Mammary epithelial cell (primary cell): ENCODE measurements around the gene EFCAB11.

Experiments used
- CTCF ChIP-seq, 2 donors: IDR thresholded peaks in 1 of 2; conservative IDR thresholded peaks in 1 of 2; 2 replicates each; pipeline ENCODE4 v1.5.1; 2011 to 2012; ENCODE audit warnings: inconsistent platforms in 2 of 2, low read length in 2 of 2, mild to moderate bottlenecking in 2 of 2, control low read depth in 1 of 2, low read depth in 1 of 2; ENCODE audit not compliant: insufficient read depth in 1 of 2; ENCODE audit errors: extremely low read depth in 1 of 2
- EZH2 ChIP-seq: IDR thresholded peaks from 2 replicates; pipeline ENCODE4 v1.6.1; 2012; ENCODE audit warnings: low read length, inconsistent platforms, borderline replicate concordance

GRCh38 chr14:89851106-89851505, 103.4 kb downstream of the EFCAB11 start:
- no peak for TF ChIP-seq CTCF (conservative IDR thresholded peaks at IDR 0.05 in 1 of 2, IDR thresholded peaks at IDR 0.05 in 1 of 2; ENCODE audit: extremely low read depth in 1 of 2, insufficient read depth in 1 of 2, low read depth in 1 of 2, low read length in 2 of 2)
- TF ChIP-seq EZH2: no peak
